HG02763 (cell line): ENCODE data around the gene IFT43.

Experiments used
- ATAC-seq: cut with Tn5 transposase; IDR thresholded peaks from one replicate; pipeline ENCODE4 v1.9.1; 2021; ENCODE audit warnings: mild to moderate bottlenecking, moderate library complexity; ENCODE audit not compliant: unreplicated experiment

IFT43 gene

GRCh38 chr14:76073717-76074116 lies 88.2 kb downstream of the IFT43 start:
- no peak for ATAC-seq

- ATAC-seq, result no peak
Observed at GRCh38 chr14:76077340-76077739, 91.8 kb downstream of the IFT43 start.

- no peak for ATAC-seq
Observed at GRCh38 chr14:76078501-76078900, 92.9 kb downstream of the IFT43 start.

- ATAC-seq, result no peak
Observed at GRCh38 chr14:76080025-76080424, 94.5 kb downstream of the IFT43 start.

DNA sequence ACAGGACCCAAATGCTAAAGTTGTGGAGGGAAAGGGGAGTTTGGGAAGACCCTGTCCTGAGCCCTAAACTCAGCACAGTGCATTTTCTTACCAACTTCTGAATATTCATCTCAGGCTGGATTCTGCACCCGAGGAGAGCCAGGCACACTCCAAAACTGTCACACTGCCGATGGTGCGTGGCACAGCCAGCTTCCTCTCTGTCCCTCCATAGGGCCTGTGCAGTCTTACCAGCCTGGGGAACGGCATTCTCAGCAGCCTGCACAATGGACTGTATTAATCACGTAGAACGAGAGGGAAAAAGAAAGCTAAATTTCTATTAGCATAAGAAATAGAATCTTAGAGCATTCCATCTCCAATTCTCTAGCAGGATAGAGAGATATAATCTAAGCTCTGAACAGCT lies 94.9 kb downstream of the IFT43 start:
- ATAC-seq, result no peak

DNA sequence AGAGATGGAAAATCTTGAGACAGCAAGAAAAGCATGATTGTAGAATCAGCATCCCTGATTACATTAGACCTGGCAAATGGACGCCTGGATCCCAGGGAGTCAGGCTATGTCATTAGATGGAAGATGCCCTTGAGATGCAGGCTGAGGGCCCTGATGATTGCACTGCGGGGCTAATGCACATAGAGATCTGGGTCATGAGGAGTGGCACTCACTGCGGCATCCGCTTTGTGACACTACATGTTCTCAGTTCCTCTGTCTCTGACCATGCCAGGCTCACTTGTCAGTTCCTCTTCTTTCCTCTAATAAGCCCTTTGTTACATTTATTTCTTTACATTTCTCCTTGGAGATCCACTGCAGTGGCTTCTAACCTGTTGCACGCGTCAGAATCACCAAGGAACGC lies 96.1 kb downstream of the IFT43 start:
- no peak for ATAC-seq

- no peak for ATAC-seq
Observed at GRCh38 chr14:76083796-76084765, 98.5 kb downstream of the IFT43 start.

DNA sequence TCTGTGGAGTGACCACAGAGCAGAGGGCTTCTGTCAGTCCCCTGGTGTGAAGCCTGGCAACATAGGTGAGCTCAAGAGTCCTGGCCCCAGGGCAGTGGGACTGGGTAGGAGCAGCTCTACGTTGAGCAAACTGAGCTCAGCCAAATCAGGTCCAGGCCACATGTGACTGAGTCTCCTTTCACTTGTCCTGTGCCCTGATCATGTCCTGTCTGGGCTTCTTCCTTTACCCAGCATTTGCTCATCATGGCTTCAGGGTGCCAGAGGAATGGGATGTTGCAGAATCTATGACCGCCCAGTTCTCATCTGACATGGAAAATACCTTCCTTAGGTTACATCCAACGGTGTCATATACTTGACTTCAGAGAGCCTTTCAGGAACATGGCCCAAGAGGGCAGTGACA lies 99.8 kb downstream of the IFT43 start:
- ATAC-seq, result no peak

- ATAC-seq, result no peak
Observed at GRCh38 chr14:76086636-76087035, 101.1 kb downstream of the IFT43 start.

GRCh38 chr14:76088326-76088725 lies 102.8 kb downstream of the IFT43 start:
- ATAC-seq, result no peak

DNA sequence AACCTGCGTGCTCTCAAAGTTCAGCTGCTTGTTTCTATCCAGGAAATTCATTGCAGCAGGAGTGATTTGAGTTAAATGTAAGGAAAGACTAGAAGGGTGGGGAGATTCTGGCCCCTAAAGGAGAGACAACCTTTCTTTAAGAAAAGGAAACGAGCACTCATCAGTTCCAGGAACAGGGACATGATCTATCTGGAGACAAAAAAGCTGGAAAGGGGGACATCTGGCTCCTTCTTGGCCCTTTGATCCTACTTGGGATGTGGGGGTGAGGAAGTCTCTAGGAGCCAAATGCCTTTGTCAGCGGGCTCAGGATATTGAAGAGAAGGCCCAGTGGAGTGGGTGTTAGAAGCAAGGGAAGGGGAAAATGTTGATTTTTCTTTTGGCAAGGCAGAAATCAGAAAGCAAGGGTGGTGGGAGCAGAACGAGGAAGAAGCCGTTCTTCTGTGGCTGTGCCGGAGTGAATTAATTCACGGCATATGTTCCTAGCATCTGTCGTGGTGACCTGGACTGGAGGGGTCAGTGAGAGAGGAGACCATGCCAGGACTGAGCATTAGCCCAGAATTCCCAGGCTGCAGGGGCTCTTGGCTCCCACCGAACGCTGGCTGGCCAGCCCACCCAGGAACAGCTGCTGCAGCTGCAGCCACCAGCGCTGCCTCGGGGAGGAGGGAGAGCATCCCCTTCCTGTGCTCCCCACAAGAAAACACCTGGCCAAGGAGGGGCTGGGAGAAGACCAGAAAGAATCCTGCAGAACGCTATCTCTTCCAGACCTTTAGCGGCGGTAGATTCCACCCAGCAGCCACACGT lies 103.4 kb downstream of the IFT43 start:
- ATAC-seq, result no peak

DNA sequence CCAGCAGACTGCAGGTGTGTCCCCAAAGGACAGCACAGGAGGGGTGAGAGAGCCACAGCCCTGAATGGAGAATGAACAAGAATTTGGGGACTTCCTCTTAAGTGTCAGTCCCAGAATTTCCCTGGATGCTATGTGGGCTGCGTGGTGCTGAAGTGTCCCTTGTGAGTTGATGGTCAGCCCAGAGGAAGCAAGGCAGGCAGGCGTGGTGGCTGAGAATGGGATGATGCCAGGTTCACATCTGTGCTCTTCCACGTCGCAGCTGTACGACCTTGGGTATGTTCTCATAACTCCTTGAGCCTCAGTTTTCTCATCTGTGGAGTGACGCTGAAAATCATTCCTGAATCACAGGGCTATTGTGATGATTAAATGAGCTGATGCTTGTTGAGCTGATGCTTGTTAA lies 104.0 kb downstream of the IFT43 start:
- ATAC-seq, result no peak

- no peak for ATAC-seq
Observed at GRCh38 chr14:76090616-76091391, 105.2 kb downstream of the IFT43 start.

DNA sequence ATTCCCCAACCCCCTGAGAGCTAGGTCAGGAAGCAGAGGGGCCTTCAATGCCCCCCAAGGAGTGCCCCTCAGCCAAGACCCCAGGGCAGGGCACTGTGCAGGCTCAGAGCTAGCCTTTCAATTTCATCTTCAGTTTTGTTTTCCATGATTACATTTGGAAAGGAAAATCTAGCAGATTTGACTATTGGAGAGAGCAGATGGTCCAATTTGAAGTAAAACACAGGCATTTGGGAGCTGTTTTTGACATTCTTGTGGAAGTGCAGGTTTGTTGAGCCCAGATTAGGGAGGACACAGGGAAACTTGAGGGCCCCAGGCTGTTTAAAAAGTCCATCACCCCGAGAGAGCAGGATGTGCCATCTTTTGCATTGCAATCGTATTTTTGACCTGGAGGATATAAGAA lies 107.5 kb downstream of the IFT43 start:
- ATAC-seq, result no peak

DNA sequence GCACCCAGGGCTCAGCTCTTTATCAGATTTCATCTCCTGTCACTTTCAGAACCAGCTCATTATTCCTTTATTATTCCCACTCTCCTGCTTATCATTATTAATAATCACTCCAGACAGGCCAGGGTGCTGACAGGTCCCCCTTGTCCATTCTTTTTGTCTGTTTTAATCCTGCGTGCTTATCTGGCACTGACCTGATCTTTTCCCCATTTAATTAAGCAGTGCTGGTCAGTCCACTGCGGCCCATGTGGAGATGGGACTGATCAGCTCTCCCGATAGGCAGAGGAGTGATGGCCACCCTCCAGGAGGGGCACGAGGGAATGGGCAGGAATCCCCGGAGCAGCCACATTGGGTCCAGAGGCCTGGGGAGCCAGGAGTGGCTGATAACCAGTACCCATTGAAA lies 110.7 kb downstream of the IFT43 start:
- no peak for ATAC-seq

- no peak for ATAC-seq
Observed at GRCh38 chr14:76097547-76097946, 112.0 kb downstream of the IFT43 start.

GRCh38 chr14:76098047-76098446 lies 112.5 kb downstream of the IFT43 start:
- ATAC-seq, result no peak

DNA sequence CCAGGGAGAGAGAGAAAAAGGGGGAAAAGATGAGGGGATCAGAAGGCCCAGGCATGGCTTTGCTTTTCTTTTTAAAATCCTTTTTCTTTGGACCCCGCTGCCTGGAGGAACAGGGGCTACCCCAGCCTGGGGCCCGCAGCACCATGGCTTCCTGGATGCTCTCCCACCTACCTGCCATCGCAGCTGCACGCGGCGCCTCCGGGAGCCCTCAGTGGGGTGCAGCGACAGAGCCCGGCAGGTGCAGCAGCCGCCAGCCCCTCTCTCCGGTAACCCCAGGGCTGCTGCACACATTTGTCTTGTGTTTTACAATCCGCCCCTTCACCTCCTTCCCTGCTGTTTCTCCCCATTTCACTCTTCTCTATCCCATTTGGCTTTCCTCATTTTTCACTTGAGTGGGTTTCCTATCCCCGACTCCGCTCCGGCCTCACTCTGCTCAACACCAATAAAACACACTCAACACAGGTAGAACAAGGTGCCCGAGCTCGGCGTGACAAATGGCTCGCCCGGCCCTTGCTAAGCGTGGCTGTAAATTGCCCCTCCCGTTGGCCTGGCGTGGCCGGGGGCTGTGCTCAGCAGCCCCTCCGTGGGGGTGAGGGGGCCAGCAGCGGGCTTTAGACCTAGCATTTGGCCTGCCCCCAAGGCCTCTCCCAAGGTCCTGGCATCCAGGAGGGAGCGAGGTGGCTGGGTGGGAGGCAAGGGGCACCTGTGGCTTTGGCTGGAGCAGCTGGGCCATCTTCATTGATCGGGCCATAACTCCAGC lies 113.5 kb downstream of the IFT43 start:
- ATAC-seq, result no peak

DNA sequence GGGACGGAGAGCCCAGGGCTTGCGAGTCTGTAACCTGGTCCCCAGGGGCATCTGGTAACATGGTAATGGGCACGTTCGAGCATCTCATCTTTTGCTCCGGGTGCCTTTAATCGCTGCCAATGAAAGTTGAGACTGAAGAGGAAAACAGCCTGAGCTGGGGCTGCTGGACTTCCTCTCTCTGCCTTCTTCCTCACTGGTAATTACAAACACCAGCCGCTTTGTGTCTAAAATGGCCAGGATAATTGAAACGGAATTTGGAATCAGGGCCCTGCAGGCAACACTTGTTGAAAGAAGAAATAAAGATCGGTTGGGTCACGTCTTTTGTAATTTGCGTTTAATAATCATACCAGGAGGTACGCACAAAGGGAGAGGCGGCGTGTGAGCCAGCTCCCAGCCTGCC lies 114.7 kb downstream of the IFT43 start:
- ATAC-seq, result no peak
